Stomach (tissue), 9 donors: ENCODE data around the gene ZNF492. TPM values are rescaled to one million over a fixed set of nuclear protein-coding genes. Genes with fewer than 3 reads are reported as not detected.
"Not testable (repeated sequence)": the region's sequence is repeated elsewhere in the genome, so short reads cannot be mapped to it uniquely, and the experiment has no call there.

Experiments
- DNase-seq, 2 donors: peaks; one replicate each; pipeline versions ENCODE4 v3.0.0 to v3.0.0-alpha.2; 2013 to 2019
- H3K27ac ChIP-seq, 5 donors: fragments of 200-600 bp in 4 of 5; sonication (generic) in 4 of 5; one replicate each; pipeline ENCODE4 v1.5.1; 2013 to 2019; ENCODE audit warnings: mild to moderate bottlenecking in 1 of 5, moderate library complexity in 1 of 5
- H3K27me3 ChIP-seq, 3 donors: fragments of 200-600 bp; sonication (generic); one replicate each; pipeline ENCODE4 v1.5.1; 2017 to 2019; ENCODE audit warnings: mixed run types in 1 of 3
- H3K36me3 ChIP-seq, 4 donors: fragments of 200-600 bp; sonication (generic); 1 replicate in 3 of 4; 2 replicates in 1 of 4; pipeline ENCODE4 v1.5.1; 2016 to 2019
- H3K4me1 ChIP-seq, 4 donors: fragments of 200-600 bp; sonication (generic); one replicate each; pipeline ENCODE4 v1.5.1; 2016 to 2019
- H3K4me3 ChIP-seq, 4 donors: fragments of 200-600 bp; sonication (generic) in 3 of 4; one replicate each; pipeline ENCODE4 v1.5.1; 2016 to 2019; ENCODE audit warnings: mild to moderate bottlenecking in 1 of 4
- H3K9me3 ChIP-seq, 4 donors: fragments of 200-600 bp; sonication (generic); one replicate each; pipeline ENCODE4 v1.5.1; 2016 to 2019
- EP300 ChIP-seq: sonication (generic); formaldehyde crosslinking; IDR thresholded peaks from one replicate; pipeline ENCODE4 v1.6.1; 2017; ENCODE audit warnings: antibody characterized with exemption
- POLR2A ChIP-seq, 4 donors: fragments of 450-650 bp; IDR thresholded peaks; one replicate each; pipeline ENCODE4 v1.6.1; 2016; ENCODE audit warnings: antibody characterized with exemption in 4 of 4, control low read depth in 2 of 4, mild to moderate bottlenecking in 1 of 4, moderate library complexity in 1 of 4
- POLR2AphosphoS5 ChIP-seq, 3 donors: sonication (generic); formaldehyde crosslinking; IDR thresholded peaks; one replicate each; pipeline ENCODE4 v1.6.1; 2016; ENCODE audit warnings: antibody characterized with exemption in 3 of 3
- WGBS, 5 donors: extraction: QIAGEN DNeasy Blood & Tissue Kit in 3 of 5; methylation state at CpG; one replicate each; pipeline versions ENCODE4 v1.1.5 to v1.1.7; 2013 to 2018; 5-methylcytosine and 5-hydroxymethylcytosine counted together
- intact Hi-C: fragments of 100-400 bp; cut with DNase I; formaldehyde crosslinking; loops from one replicate; pipeline ENCODE4 v1.15.1; 2023; ENCODE audit warnings: low total_unique reads
- polyA plus RNA-seq, 3 donors: library from polyadenylated mRNA; stranded (reverse); fragments of 200-250 nt; gene quantifications; one replicate each; pipeline ENCODE4 v1.2.3, GENCODE V29; 2013
- total RNA-seq, 5 donors: library from RNA; depleted of rRNA; stranded (reverse); fragments of >200 nt; gene quantifications; one replicate each; pipeline versions ENCODE4 v1.1.0 to v1.2.3, GENCODE V29; 2014 to 2016
- TF ChIP-seq, protein P1 (sequence below), 7 experiments: fragments of 450-650 bp in 4 of 7; fragments of 200-600 bp in 3 of 7; sonication (generic) in 3 of 7; IDR thresholded peaks; one replicate each; pipeline ENCODE4 v1.5.1; 2016 to 2019; ENCODE audit warnings: antibody characterized with exemption in 7 of 7, control low read depth in 2 of 7, mild to moderate bottlenecking in 1 of 7
- donor health status: healthy with polysubstance abuse.
- donor health status: Bipolar disorder and iron deficiency.
- donor health status: healthy.

Gene ZNF492
- total and polyA plus RNA-seq, 8 donors, result 0.10 to 1.7 (median 1.7) TPM; not detected in 5

DNA sequence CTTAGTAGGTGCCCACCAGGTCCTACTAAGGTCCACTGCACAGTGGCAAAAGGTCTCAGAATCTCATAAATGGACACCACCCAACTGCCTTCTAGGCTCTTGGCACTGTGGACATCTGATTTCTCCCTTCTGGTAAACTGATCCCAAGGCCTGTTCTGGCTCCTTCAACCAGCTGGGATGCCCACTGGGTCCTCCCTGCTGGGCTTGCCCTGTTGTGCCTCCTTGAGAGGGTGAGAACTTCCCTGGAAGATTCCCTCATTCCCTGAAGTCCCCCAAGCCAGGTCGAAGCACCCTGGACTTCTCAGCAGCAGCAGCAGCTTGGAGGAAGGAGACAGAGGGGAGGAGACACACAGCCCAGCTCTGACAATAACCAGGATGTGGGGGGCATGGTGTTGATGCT lies 6.6 kb upstream of the ZNF492 start:
- H3K27ac ChIP-seq, result no peak overlapping the region
- intact Hi-C loops, result no loop called here
- H3K9me3 ChIP-seq, result peaks cover 10 to 75% (median 45%) of the 10 kb centered on the region in 4 donors
- H3K27me3 ChIP-seq, result peaks cover 5 to 18% (median 11%) of the 10 kb centered on the region in 3 donors
- DNase-seq, result no peak
- peaks cover 0 to 11% (median 0%) of the 10 kb centered on the region in 4 donors for H3K4me1 ChIP-seq
- WGBS, 5 donors, result 67 to 88% (median 80%) methylated on average over 1 of the region's 1 CpG
- no peaks in the 10 kb centered on the region for H3K36me3 ChIP-seq
- TF ChIP-seq POLR2A (IDR thresholded peaks at IDR 0.05) (no peak), EP300 (no peak), POLR2AphosphoS5 (IDR thresholded peaks at IDR 0.05) (no peak)
- TF ChIP-seq, protein P1, sequence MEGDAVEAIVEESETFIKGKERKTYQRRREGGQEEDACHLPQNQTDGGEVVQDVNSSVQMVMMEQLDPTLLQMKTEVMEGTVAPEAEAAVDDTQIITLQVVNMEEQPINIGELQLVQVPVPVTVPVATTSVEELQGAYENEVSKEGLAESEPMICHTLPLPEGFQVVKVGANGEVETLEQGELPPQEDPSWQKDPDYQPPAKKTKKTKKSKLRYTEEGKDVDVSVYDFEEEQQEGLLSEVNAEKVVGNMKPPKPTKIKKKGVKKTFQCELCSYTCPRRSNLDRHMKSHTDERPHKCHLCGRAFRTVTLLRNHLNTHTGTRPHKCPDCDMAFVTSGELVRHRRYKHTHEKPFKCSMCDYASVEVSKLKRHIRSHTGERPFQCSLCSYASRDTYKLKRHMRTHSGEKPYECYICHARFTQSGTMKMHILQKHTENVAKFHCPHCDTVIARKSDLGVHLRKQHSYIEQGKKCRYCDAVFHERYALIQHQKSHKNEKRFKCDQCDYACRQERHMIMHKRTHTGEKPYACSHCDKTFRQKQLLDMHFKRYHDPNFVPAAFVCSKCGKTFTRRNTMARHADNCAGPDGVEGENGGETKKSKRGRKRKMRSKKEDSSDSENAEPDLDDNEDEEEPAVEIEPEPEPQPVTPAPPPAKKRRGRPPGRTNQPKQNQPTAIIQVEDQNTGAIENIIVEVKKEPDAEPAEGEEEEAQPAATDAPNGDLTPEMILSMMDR (IDR thresholded peaks at IDR 0.05), result no peak
- H3K4me3 ChIP-seq, result no peak overlapping the region

DNA sequence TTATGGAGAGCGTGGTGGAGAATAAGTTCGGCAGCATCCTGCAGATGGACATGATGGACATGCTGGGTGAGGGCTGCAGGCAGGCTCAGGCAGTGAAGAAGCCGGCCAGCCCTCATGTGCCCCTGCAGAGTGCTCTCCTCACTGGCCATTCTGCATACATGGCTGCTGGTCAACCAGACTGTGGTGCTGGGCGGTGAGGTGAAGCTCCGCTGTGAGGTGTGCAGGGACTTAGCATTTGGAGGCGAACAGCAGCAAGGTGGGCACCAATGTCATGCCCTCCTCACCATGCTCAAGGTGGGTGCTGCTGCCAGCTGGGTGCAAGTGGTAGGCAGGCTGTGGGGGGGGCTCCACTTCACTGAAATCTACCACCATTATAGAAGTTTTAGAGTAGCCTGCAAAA lies 5.7 kb upstream of the ZNF492 start:
- TF ChIP-seq POLR2A (IDR thresholded peaks at IDR 0.05) (no peak), POLR2AphosphoS5 (IDR thresholded peaks at IDR 0.05) (no peak), EP300 (no peak)
- TF ChIP-seq, protein P1 (IDR thresholded peaks at IDR 0.05), result no peak
- no peak overlapping the region for H3K27ac ChIP-seq
- H3K27me3 ChIP-seq, result peaks cover 2 to 9% (median 4%) of the 10 kb centered on the region in 3 donors
- H3K4me3 ChIP-seq, result no peak overlapping the region
- H3K9me3 ChIP-seq, result peaks cover 5 to 74% (median 41%) of the 10 kb centered on the region in 4 donors
- intact Hi-C loops, result no loop called here
- H3K36me3 ChIP-seq, result no peaks in the 10 kb centered on the region
- WGBS, 5 donors, result 86 to 96% (median 92%) methylated on average over 6 of the region's 6 CpGs
- DNase-seq, result no peak
- peaks cover 0 to 3% (median 0%) of the 10 kb centered on the region in 4 donors for H3K4me1 ChIP-seq

DNA sequence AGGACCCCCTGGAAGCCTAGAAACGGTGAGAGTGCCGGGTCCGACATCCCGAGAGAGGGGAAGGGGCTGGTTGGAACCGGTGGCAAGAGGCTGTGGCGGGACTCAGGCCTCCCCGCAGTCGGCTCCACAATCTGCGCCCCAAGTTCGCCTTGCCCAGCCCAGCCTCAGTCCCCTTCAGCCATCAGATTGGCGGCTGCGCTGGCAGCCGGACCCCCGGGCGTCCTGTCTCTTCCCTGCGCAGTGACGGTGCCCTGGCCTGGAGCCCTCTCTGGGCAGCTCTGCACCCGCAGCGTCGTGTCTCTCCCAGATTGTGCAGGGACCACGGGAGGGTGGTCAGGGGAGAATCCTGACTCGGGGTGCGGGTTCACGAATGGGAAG lies 315 bp downstream of the ZNF492 start:
- Histone ChIP-seq H3K9me3 (peaks cover 0 to 60% (median 26%) of the 10 kb centered on the region in 4 donors), H3K27ac (no peak overlapping the region), H3K36me3 (no peaks in the 10 kb centered on the region), H3K4me1 (peaks cover 0 to 9% (median 5%) of the 10 kb centered on the region in 4 donors), H3K27me3 (no peaks in the 10 kb centered on the region), H3K4me3 (peak overlapping the region; percentile 40 to 60 (median 52))
- intact Hi-C loops, result no loop called here
- 1 to 5% (median 2%) methylated on average over 20 to 24 of the region's 24 CpGs for WGBS, 5 donors
- TF ChIP-seq POLR2AphosphoS5 (IDR thresholded peaks at IDR 0.05) (no peak), POLR2A (IDR thresholded peaks at IDR 0.05) (no peak), EP300 (no peak)
- TF ChIP-seq, protein P1 (IDR thresholded peaks at IDR 0.05), result no peak
- no peak for DNase-seq

DNA sequence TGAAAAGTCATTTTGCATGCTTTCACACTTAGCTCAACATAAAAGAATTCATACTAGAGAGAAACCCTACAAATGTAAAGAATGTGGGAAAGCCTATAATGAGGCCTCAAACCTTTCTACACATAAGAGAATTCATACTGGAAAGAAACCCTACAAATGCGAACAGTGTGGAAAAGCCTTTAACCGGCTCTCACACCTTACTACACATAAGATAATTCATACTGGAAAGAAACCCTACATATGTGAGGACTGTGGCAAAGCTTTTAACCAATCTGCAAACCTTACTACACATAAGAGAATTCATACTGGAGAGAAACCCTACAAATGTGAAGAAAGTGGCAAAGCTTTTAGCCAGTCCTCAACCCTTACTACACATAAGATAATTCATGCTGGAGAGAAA lies 51.4 kb downstream of the ZNF492 start:
- intact Hi-C loops, DNase-seq, H3K4me3 ChIP-seq, H3K4me1 ChIP-seq, H3K27me3 ChIP-seq, H3K27ac ChIP-seq, H3K36me3 ChIP-seq: not testable (repeated sequence)
- WGBS, 5 donors, result 66 to 96% (median 78%) methylated on average over 2 of the region's 2 CpGs
- H3K9me3 ChIP-seq, result peaks cover 5 to 97% (median 57%) of the 10 kb centered on the region in 4 donors

DNA sequence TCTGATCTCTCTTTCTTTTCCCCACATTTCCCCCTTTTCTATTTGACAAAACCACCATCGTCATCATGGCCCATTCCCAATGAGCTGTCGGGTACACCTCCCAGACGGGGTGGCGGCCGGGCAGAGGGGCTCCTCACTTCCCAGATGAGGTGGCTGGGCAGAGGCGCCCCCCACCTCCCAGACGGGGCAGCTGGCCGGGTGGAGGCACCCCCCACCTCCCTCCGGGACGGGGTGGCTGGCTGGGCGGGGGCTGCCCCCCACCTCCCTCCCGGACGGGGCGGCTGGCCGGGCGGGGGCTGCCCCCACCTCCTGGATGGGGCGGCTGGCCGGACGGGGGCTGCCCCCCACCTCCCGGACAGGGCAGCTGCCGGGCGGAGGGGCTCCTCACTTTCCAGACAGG lies 68.5 kb downstream of the ZNF492 start:
- intact Hi-C loops, result not testable (repeated sequence)
- H3K9me3 ChIP-seq, result peaks cover 0 to 85% (median 66%) of the 10 kb centered on the region in 4 donors

DNA sequence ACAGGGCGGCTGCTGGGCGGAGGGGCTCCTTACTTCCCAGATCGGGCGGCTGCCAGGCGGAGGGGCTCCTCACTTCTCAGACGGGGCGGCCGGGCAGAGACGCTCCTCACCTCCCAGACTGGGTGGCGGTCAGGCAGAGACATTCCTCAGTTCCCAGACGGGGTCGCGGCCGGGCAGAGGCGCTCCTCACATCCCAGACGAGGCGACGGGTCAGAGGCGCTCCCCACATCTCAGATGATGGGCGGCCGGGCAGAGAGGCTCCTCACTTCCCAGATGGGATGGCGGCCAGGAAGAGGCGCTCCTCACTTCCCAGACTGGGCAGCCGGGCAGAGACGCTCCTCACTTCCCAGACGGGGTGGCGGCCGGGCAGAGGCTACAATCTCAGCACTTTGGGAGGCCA lies 69.0 kb downstream of the ZNF492 start:
- intact Hi-C loops, DNase-seq, H3K27ac ChIP-seq, H3K4me3 ChIP-seq, H3K27me3 ChIP-seq, H3K36me3 ChIP-seq, H3K4me1 ChIP-seq: not testable (repeated sequence)
- WGBS, 5 donors, result 94 to 98% (median 95%) methylated on average over 11 to 28 of the region's 28 CpGs
- peaks cover 0 to 85% (median 66%) of the 10 kb centered on the region in 4 donors for H3K9me3 ChIP-seq

More for the DNA sequence above, 68.5 kb downstream of the ZNF492 start:
- DNase-seq, H3K4me1 ChIP-seq, H3K4me3 ChIP-seq, H3K27me3 ChIP-seq, H3K27ac ChIP-seq, H3K36me3 ChIP-seq: not testable (repeated sequence)
- 85 to 94% (median 86%) methylated on average over 10 to 22 of the region's 22 CpGs for WGBS, 5 donors
